ENCODE results near the gene TEX44.

Gene TEX44

GRCh38 chr2:231634412-231634811 is 41.7 kb downstream of the TEX44 start:
- H3K4me2 ChIP-seq (ENCODE audit: low read depth, low read length, poor library complexity, severe bottlenecking): no peak overlapping the region

GRCh38 chr2:231634951-231635875 is 42.5 kb downstream of the TEX44 start:
- Histone ChIP-seq H3K79me2 (ENCODE audit: insufficient read depth, low read length) (no peaks in the 10 kb centered on the region), H2AFZ (ENCODE audit: low read length) (no peak overlapping the region; the same call in 1 of the 2 replicates), H3K4me2 (ENCODE audit: low read depth, low read length, poor library complexity, severe bottlenecking) (no peak overlapping the region), H4K20me1 (ENCODE audit: insufficient read depth, low read length, poor library complexity, severe bottlenecking) (no peaks in the 10 kb centered on the region), H3K27me3 (ENCODE audit: insufficient read depth, low read length, poor library complexity, severe bottlenecking) (no peaks in the 10 kb centered on the region), H3K4me3 (ENCODE audit: low read length, poor library complexity, severe bottlenecking) (no peak overlapping the region), H3F3A (ENCODE audit: low read depth) (no peaks in the 10 kb centered on the region), H3K4me1 (ENCODE audit: insufficient read depth, low read length, poor library complexity, severe bottlenecking) (peaks cover 7% of the 10 kb centered on the region), H3K9ac (ENCODE audit: low read depth, low read length, poor library complexity, severe bottlenecking) (no peak overlapping the region), H3K36me3 (ENCODE audit: insufficient read depth, low read length) (no peaks in the 10 kb centered on the region), H3K9me2 (replicated peaks; ENCODE audit: low read depth, low read length) (no peaks in the 10 kb centered on the region), H3K9me3 (ENCODE audit: insufficient read depth, low read depth, low read length) (no peaks in the 10 kb centered on the region)
- no peak for TF ChIP-seq EZH2phosphoT487 (IDR thresholded peaks at IDR 0.05; ENCODE audit: borderline replicate concordance)
- TF ChIP-seq, protein P1, sequence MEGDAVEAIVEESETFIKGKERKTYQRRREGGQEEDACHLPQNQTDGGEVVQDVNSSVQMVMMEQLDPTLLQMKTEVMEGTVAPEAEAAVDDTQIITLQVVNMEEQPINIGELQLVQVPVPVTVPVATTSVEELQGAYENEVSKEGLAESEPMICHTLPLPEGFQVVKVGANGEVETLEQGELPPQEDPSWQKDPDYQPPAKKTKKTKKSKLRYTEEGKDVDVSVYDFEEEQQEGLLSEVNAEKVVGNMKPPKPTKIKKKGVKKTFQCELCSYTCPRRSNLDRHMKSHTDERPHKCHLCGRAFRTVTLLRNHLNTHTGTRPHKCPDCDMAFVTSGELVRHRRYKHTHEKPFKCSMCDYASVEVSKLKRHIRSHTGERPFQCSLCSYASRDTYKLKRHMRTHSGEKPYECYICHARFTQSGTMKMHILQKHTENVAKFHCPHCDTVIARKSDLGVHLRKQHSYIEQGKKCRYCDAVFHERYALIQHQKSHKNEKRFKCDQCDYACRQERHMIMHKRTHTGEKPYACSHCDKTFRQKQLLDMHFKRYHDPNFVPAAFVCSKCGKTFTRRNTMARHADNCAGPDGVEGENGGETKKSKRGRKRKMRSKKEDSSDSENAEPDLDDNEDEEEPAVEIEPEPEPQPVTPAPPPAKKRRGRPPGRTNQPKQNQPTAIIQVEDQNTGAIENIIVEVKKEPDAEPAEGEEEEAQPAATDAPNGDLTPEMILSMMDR (conservative IDR thresholded peaks at IDR 0.05; ENCODE audit: low read length): no peak

More at GRCh38 chr2:231634412-231634811, 41.7 kb downstream of the TEX44 start:
- TF ChIP-seq EZH2phosphoT487 (IDR thresholded peaks at IDR 0.05; ENCODE audit: borderline replicate concordance): no peak
- TF ChIP-seq, protein P1 (conservative IDR thresholded peaks at IDR 0.05; ENCODE audit: low read length): no peak
- Histone ChIP-seq H3F3A (ENCODE audit: low read depth) (no peaks in the 10 kb centered on the region), H3K9me2 (replicated peaks; ENCODE audit: low read depth, low read length) (no peaks in the 10 kb centered on the region), H3K9ac (ENCODE audit: low read depth, low read length, poor library complexity, severe bottlenecking) (no peak overlapping the region), H3K4me3 (ENCODE audit: low read length, poor library complexity, severe bottlenecking) (no peak overlapping the region), H4K20me1 (ENCODE audit: insufficient read depth, low read length, poor library complexity, severe bottlenecking) (no peaks in the 10 kb centered on the region), H3K9me3 (ENCODE audit: insufficient read depth, low read depth, low read length) (no peaks in the 10 kb centered on the region), H3K36me3 (ENCODE audit: insufficient read depth, low read length) (no peaks in the 10 kb centered on the region), H3K27me3 (ENCODE audit: insufficient read depth, low read length, poor library complexity, severe bottlenecking) (no peaks in the 10 kb centered on the region), H3K79me2 (ENCODE audit: insufficient read depth, low read length) (no peaks in the 10 kb centered on the region), H2AFZ (ENCODE audit: low read length) (no peak overlapping the region), H3K4me1 (ENCODE audit: insufficient read depth, low read length, poor library complexity, severe bottlenecking) (peaks cover 7% of the 10 kb centered on the region)

- peaks cover 26% of the 10 kb centered on the region for H3K4me1 ChIP-seq (ENCODE audit: insufficient read depth, low read length, poor library complexity, severe bottlenecking)
- H3K36me3 ChIP-seq (ENCODE audit: insufficient read depth, low read length): no peaks in the 10 kb centered on the region
- no peak overlapping the region for H3K4me3 ChIP-seq (ENCODE audit: low read length, poor library complexity, severe bottlenecking)
- H3K4me2 ChIP-seq (ENCODE audit: low read depth, low read length, poor library complexity, severe bottlenecking): no peak overlapping the region
- no peaks in the 10 kb centered on the region for H3K27me3 ChIP-seq (ENCODE audit: insufficient read depth, low read length, poor library complexity, severe bottlenecking)
- no peaks in the 10 kb centered on the region for H3F3A ChIP-seq (ENCODE audit: low read depth)
- H2AFZ ChIP-seq (ENCODE audit: low read length): no peak overlapping the region
- no peaks in the 10 kb centered on the region for H3K9me2 ChIP-seq (replicated peaks; ENCODE audit: low read depth, low read length)
- no peaks in the 10 kb centered on the region for H3K9me3 ChIP-seq (ENCODE audit: insufficient read depth, low read depth, low read length)
- H3K79me2 ChIP-seq (ENCODE audit: insufficient read depth, low read length): peaks cover 3% of the 10 kb centered on the region; the same call in 1 of the 2 replicates
- no peak overlapping the region for H3K9ac ChIP-seq (ENCODE audit: low read depth, low read length, poor library complexity, severe bottlenecking)
- H4K20me1 ChIP-seq (ENCODE audit: insufficient read depth, low read length, poor library complexity, severe bottlenecking): no peaks in the 10 kb centered on the region
- TF ChIP-seq, protein P1 (conservative IDR thresholded peaks at IDR 0.05; ENCODE audit: low read length): no peak
- TF ChIP-seq EZH2phosphoT487 (IDR thresholded peaks at IDR 0.05; ENCODE audit: borderline replicate concordance): no peak
Observed at GRCh38 chr2:231640241-231640640, 47.6 kb downstream of the TEX44 start.

Measured in Loucy (cell line).